HG02852 (cell line): ENCODE measurements around the gene WDR27.
A peak's percentile ranks its signal among the peaks of the same experiment; 100 is the strongest.

Experiments
- ATAC-seq: cut with Tn5 transposase; IDR thresholded peaks from one replicate; pipeline ENCODE4 v1.9.1; 2021; ENCODE audit warnings: mild to moderate bottlenecking, moderate library complexity; ENCODE audit not compliant: unreplicated experiment

WDR27 gene

DNA sequence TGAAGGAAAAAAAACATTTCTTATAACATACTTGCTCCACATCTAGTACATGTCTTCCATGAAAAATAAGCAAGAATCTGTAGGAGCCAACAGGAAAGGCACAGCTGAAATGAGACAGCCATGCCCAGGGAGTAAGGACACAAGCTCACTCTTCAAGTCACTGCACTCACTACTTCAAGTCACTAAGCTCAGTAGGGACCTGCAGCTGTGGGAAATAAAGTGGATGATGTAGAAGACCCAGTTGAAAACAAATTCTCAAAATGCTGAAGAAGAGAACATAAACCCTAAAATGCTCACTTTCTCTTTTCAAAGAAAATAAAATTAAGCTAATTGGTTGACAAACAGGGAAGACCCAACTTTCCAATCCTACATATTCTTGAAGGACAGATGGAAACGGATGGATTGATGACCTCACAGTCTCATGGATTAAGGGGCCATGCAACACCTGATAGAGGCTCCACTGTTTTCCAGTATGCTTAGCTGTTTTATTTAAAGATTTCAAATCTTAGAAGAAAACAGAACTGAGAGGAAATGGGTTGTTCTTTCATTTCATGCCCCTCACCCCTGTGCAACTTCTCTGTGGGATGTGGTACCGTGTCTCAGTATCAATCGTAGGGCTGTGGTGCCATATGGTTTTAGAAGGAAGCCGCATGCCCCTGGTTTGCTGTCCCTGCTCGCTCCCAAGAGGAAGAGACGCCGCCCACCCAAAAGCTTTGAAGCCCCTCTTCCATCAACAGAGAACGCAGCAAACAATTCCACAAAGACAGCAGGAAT, 133.3 kb downstream of the WDR27 start:
- ATAC-seq: peak; percentile 55

DNA sequence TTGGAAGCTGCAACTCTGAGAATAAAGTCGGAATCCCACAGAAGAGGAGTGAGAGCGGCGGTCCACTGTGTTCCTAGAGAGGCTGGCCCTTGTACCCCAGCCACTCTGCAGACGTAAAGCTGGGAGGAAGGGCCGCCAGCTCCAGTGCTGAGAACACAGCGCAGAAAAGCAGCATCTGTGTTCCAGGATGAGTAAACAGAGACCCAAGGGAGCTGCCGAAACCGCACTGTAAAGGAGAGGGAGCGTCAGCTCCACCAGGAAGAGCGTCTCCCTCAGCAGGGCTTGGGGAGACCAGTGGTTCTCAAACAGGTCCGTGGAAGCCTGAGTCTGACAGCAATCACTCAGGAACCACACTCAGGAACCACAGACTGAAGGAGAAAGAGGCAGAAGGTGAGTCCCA, 134.0 kb downstream of the WDR27 start:
- ATAC-seq: no peak

DNA sequence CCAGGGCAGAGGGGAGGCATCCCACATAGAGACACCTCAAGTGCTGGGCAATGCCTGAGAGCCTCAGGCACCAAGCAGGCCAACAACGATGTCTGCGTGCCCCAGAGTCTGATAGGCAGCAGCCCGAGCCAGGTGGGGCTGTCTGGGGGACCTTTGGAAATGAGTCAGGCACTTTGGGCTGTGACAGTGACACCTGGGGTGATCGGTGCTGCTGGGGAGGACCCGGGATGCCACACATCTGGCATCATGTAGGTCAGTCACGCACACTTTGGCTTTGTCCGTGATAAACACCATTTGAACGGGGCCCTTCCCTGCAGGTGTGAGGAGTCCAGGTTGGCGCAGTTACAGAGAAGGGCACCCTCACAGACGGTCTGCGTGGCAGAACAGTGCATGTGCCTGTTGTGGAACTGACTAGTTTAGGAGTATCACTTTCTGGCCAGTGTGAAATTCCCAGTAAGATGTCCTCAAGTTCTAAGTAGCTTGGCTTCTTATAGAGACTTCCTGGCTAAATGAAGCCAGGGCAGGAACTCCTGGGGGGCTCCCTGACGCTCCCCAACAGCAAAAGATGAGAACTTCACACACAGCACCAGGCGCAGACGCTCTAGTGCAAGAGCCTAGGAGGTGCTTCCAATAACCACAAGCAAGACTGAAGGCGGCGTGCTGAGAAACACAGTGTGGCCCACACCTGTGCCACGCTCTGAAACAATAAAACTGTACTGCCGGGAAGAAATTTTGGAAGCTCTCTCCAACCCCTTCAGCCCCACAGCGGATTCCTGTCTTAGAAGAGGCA, 134.7 kb downstream of the WDR27 start:
- no peak for ATAC-seq

DNA sequence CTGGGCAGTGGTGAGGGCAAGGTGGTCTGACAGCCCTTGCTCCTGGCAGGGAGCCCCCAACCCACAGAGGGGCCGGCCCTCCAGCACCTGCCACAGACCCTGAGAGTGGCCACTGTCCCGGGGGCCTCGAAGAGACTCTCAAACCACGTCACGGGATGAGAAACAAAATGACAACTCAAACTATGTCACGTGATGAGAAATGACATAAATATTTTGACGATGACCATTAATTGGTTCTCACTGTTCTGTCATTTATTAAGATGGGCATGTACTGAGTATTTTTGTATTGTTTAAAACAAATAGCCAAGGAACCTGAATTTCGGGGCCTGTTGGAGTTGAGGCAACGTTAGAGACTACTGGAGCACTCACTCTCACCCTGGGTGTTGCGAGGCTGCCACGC, 135.5 kb downstream of the WDR27 start:
- ATAC-seq: no peak

DNA sequence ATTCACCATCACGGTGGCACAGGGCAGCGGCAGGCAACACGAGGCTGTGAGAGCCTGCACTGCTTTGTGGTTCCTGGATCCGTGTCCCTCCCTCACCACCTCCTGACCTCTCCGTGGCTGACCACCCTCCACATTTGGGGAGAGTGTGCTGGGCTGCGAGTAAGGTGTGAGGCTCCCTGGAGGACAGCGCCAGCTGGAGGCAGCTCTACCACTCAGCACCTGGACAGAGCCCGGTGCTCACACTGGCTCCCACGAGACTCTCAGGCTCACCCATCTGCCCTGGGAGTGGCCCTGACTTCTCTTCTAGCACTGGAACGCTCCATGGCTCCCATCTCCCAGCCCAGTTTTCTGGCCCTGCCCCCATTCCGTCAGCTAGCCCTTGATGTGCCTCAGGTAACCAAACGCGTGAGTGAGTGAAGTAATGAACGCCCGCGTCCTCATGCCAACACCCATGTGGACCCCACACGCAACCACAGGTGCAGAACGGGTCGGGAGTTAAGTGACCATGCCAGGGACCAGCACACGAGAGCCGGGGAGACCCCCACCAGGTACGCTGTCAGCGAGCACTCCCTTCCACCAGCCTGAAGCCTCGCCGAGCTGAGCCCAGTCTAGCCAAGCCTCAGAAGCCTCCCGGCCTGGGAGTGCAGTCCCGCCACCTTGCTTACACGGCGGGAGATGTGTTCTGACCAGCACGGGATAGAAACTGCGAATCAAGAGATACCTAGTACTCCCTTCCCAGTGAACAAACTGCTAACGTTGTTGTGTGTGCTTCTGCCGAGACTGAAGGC, 137.2 kb downstream of the WDR27 start:
- ATAC-seq: no peak

DNA sequence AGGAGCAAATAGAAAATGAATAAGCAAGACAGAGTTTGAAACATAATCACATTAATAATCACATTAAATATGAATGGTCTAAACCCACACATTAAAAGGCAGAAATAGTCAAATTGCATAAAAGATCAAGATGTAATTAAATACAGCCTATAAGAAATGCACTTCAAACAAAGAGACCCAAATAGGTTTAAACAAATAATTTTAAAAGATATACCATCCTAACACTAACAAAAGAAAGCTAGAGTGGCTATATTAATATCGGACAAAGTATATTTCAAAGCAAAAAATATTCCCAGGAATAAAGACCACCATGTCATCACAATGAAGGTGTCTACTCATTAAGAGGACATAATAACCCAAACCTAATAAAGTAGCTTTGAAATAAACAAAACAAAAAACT, 140.2 kb downstream of the WDR27 start:
- no peak for ATAC-seq

DNA sequence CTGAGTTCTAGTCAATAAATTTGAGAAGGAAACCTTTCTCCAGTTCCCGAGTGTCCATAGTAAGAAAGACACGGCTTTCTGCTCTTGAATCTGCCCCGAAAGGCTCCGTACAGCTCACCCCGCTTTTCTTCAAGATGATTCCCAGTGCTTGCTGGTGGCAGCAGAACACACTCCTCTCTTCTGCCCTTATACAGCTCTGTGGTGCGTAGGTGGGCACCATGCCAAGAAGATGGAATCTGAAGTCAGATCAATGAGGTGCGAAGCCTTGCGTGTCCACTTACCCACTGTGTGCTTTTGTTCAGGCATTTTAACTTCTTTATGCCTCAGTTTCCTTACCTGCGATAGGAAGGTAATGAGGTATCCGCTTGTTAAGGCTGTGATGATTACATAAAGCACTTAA, 142.2 kb downstream of the WDR27 start:
- no peak for ATAC-seq

DNA sequence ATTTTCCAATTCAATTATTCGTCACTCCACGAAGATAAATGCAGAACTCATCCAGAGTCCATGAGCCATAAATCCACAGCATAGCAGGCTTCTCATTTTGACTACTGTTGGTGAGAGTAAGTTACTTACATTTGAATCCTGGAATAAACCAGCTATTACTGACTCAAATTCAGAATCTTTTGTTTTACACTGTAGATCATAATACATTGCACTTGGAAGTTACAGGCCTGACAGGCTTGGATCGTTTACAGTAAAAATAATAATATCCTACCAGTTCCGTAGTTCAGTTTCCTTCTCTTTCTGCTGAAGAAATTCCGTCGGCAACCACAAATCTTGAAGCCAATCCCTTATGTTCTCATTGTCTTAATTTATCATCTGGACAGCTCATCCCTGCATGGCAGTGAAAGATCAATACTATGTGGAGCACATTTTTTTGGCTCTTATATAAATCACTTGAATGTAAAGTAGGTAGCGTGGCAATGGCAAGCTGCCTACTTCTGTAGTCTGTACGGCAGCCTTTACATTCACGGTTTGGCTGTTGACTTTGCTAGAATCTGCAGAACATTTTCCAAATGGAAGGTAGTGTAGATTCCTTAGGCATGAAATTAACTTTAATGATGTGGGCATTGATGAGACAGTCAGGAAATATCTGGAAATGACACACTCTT, 142.9 kb downstream of the WDR27 start:
- no peak for ATAC-seq

DNA sequence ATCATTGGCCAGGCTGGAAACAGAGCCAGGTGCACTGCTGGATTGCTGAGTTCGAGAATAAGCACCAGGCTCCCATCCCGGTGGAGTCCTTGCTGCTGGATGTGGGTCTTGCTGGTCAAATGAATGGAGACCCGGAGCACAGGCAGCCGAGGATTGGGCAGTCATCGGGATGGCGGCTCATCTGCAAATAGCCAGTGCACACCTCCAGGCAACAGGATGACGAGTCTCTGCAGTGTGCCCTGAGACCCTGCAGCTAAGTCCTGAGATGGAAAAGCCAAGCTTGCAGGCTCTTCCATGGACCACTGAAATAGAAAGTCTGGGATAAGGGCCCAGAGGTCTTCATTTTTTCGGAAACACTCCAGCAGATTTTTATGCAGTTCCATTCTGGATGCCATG, 143.5 kb downstream of the WDR27 start:
- ATAC-seq: no peak

DNA sequence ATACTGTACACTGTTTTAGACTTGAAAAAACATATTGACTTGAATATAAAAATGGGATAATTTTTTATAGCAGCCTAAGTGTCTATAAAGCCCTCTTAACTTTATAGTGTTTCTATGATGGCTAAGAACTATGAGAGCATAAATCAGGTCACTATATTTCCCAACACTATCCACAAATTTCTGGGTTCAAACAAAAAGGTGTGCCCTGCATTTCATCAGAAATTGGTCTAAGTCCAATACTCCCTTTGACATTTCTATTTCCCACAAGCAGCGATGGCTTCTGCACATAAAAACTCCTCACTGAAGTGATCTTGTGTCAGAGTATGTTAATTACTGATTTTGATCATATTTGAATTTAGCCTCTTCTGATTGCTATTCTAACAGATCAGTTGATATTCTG, 143.9 kb downstream of the WDR27 start:
- no peak for ATAC-seq

DNA sequence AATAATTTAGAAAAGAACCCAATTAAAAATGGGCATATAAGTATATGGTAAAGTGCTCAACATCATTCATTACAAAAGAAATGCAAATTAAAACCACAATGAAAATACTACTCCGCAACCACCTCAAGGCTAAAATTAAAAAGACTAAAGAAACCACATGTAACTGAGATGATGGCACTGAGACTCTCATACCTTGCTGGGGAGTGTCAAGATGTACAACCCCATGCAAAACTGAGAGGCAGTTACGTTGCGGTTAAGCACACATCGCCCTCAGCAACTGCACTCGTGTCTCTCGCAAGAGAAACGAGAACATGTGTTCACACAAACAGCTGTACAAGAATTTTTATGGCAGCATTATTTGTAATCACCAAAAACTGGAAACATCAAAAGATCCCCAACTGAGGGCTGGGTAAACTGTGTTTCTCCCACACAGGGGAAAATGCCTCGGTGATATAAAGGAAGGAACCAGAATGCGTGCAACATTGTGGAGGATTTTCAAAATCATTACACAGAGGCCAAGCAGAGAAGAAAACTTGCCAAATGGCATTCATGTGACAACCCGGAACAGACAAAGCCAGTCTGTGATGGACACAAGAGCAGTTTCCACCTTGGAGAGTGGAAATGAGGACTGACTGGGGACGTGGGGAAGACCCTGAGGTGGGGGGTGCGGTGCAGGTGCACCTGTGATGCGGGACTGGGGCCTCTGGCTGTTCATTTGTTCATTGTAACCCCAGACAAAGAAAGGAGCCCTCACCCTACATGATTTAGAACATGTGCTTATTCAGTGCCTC, 144.9 kb downstream of the WDR27 start:
- peak; percentile 100 for ATAC-seq

DNA sequence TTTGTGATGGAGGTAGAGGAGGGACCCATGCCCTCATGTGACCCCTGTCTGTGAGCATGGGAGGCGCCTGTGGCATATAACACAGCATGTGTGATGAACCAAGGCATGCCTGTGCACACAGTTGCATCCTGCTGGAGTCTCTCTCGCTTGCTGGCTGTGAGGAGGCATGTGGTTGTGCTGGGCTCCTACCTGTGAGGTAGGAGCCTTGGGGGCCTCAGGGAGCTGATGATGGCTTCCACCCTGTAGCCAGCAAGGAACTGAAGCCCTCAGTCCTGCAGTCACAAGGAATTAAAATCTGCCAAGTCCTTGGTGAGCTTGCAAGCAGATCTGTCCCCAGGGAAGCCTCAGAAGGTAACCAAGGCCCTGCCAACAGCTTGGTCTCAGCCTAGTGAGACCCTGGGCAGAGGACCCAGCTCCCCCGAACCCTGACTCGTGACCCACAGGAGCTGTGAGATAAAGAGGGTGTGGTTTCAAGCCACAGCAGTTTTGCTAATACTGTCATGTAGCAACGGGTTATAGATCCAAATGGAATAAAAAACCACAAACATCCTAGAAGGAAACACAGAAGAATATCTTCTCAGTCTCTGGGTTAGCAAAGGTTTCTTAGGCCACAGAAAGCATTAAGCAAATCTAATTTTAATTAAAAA, 145.7 kb downstream of the WDR27 start:
- no peak for ATAC-seq

DNA sequence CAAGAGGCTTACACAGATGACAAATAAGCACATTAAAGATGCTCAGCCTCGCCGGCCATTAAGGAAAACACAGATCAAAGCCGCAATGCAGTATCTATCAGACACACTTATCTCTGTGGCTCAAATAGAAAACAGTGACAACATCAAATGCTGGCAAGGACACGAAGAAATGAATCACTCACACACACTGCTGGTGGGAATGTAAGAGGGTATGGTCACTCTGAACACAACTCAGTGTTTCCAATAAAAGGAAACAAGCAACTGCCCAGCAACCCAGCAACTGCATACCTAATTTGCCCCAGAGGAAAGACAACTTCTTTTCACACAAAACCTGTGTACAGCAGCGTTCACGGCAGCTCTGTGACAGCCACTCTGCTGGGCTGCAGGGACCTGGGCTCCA, 155.8 kb downstream of the WDR27 start:
- ATAC-seq: no peak

DNA sequence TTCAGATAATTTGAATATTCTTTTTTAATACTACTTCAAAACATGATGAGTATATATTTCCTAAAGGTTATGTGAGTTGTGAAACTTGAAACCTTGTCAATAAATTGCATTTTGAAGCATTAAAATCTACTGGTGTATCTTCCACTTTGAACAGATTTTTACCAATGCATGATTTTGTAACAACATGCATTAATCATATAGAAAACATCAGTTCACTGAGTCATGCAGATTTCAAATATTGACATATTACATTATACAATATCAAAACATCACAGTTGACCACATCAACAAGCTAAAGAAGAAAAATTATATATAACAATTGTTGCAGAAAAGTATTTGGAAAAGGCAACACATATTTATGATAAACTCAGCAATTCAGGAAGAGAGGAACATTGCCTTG, 158.1 kb downstream of the WDR27 start:
- no peak for ATAC-seq

DNA sequence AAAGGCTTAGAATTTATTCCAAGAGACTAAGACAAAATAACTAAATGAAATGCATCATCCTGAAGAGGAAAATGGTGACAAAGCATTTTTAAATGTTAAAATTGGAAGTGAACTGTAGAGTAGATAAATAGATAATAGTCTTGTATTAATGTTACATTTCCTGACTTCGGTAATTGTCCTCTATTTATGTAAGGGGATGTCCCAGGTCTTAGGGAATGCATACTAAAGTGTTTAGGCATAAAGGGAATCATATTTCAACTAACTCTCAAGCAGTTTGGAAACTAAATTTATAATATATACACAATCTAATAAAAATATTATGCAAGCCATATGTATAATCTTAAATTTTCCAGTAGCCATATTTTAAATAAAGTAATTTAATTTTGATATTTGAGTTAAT, 159.3 kb downstream of the WDR27 start:
- ATAC-seq: no peak

DNA sequence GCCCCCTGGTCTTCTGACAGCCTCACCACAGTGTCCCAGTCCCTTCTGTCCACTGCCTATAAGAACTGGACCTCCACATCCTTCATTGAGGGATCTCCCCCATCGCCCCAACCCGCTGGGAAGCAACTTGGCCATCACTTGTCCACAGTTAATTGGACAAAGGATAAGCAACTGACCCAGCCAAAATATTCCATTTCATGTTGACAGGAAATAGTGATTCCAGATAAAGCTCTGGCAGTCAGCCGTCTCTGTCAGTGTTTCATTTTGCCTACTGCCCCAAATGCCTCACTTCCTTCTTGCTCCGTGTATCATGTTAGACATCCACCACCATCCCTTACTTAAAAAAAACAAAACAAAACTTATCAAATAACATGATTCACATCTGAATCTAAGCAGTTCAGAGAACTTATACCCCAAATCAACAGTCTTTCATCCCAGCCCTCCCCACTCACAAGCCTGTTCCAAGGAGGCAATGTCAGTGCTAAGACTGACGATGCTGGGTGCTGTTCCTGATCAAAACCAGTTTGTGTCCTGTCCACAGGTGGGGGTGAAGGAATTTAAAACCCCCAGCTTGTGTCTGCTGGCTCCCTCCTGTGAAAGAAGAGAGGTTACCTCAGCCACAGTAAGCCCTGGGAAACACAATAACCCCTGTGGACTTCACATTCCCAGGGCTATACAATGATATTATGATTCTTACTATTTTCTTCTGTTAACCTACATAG, 162.5 kb downstream of the WDR27 start:
- ATAC-seq: no peak

DNA sequence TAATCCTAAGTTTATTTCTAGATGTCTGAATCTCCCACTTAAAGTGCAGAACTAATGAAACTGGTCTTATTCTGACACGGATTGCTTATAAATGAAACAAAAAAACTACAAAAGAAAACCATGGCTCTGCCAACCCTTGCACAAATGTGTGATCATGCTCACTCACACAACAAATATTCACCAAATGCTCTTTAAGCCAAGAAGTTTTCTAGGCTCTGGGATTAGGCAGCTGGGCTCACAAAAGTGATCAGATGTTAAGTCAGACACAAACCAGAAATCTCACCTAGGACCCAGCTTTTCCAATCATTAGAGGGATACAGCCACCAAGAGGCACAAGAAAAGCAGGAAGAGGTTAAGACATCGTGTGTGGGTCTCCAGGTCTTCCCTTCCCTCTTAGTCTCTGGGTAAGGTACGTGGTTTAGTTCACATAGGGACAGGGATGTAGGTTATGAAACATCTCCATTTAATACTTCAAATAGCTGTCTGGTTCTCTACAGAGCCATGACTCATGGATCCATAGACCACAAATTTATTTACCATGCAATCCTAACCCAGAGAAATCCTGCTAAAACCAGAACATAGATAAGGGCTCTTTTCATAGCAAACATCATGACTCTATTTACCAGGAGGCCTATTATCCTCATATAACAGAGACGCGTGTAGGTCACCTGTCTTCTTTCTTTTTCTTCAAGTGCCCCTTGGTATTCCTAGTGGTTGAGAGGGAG, 165.2 kb downstream of the WDR27 start:
- ATAC-seq: no peak

DNA sequence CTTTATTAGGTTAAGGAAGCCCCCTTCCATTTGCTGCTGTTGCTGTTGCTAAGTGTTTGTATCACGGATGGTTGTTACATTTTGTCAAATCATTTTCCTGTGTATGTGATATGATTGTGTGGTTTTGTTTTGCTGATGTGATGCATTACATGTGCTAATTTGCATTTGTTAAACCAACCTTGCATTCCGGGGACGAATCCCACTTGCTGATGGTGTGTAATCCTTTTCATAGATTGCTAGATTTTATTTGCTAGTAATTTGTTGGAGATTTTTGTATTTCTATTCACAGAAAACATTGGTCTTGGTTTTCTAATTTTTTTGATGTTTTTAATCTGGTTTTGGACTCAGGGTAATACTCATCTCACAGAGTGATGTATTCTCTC, 167.8 kb downstream of the WDR27 start:
- ATAC-seq: no peak
